Muscle layer of duodenum (tissue), 2 donors: Measurements from ENCODE around the gene YAF2.

Experiments used
- H3K27ac ChIP-seq: one replicate; pipeline ENCODE4 v1.7.0; 2013; ENCODE audit warnings: mild to moderate bottlenecking, low read length
- H3K27me3 ChIP-seq: one replicate; pipeline ENCODE4 v1.7.0; 2013; ENCODE audit warnings: low read depth, mild to moderate bottlenecking, control low read depth, low read length
- H3K36me3 ChIP-seq, 2 donors: one replicate each; pipeline ENCODE4 v1.7.0; 2013; ENCODE audit warnings: low read length in 2 of 2, control low read depth in 1 of 2, mild to moderate bottlenecking in 1 of 2; ENCODE audit not compliant: insufficient read depth in 2 of 2, control insufficient read depth in 1 of 2
- H3K4me1 ChIP-seq, 2 donors: one replicate each; pipeline ENCODE4 v1.7.0; 2013; ENCODE audit warnings: low read length in 2 of 2, mild to moderate bottlenecking in 2 of 2, control low read depth in 1 of 2, moderate library complexity in 1 of 2; ENCODE audit not compliant: insufficient read depth in 2 of 2, control insufficient read depth in 1 of 2
- H3K4me3 ChIP-seq, 2 donors: one replicate each; pipeline ENCODE4 v1.7.0; 2013; ENCODE audit warnings: low read length in 2 of 2, low read depth in 1 of 2, mild to moderate bottlenecking in 1 of 2
- H3K9me3 ChIP-seq, 2 donors: one replicate each; pipeline ENCODE4 v1.7.0; 2013; ENCODE audit warnings: low read length in 2 of 2, control low read depth in 1 of 2, mild to moderate bottlenecking in 1 of 2; ENCODE audit not compliant: control insufficient read depth in 1 of 2
- donor health status: healthy.

Gene YAF2

DNA sequence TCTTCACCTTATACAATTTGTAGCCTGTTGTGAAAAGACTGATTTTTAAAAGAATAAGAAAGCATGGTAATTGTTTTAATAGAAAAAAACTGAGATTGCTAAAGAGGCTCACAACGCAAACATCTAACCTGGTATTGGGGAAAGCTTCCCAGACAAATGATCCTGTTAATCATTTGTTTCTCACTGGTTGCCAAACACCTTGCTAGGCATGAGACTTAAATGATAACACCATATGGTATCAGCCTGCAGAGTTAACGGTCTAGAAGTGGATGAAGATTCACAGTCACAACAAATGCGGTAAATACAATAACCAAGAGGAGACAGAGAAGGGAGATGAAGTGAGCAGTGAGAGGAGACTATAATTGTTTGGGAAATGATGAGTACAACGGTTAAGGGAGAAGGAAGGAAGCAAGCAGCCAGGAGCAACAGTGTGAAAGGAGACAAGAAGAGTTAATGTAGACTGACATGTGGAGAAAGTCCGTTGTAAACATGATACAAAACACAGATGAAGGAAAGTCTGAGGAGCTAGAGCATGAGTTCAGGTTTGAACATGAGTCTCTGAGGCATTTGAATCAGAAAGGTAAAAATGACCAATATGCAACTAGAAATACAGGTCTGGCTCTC lies 113.2 kb downstream of the YAF2 start:
- H3K4me1 ChIP-seq: no peaks in the 10 kb centered on the region
- no peaks in the 10 kb centered on the region for H3K27me3 ChIP-seq
- no peaks in the 10 kb centered on the region for H3K36me3 ChIP-seq
- H3K27ac ChIP-seq: no peak overlapping the region
- no peak overlapping the region for H3K4me3 ChIP-seq
- no peaks in the 10 kb centered on the region for H3K9me3 ChIP-seq

DNA sequence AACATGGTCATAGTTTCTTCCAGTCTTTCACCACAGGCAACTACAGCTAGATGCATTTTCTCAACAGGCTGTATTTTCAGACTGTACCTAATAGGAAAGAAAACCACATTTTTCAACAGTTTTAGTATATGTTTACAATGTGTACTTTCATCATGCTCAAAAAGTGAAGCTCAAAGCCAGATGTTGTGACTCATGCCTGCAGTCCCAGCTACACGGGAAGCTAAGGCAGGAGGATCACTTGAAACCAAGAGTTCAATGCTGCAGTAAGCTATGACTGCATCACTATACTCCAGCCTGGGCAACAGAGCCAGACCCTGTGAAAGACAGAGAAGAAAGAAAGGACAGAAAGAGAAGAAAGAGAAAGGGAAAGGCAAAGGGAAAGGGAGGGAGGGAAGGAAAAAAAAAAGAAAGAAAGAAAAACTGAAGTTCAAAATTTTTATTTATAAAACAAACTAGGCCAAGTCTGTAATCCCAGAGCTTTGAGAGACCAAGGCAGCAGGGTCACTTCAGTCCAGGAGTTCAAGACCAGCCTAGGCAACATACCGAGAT lies 118.9 kb downstream of the YAF2 start:
- Histone ChIP-seq H3K36me3 (peaks cover 4 to 10% of the 10 kb centered on the region in 2 donors), H3K4me3 (no peak overlapping the region), H3K9me3 (no peaks in the 10 kb centered on the region), H3K27me3 (no peaks in the 10 kb centered on the region), H3K4me1 (no peaks in the 10 kb centered on the region), H3K27ac (no peak overlapping the region)

DNA sequence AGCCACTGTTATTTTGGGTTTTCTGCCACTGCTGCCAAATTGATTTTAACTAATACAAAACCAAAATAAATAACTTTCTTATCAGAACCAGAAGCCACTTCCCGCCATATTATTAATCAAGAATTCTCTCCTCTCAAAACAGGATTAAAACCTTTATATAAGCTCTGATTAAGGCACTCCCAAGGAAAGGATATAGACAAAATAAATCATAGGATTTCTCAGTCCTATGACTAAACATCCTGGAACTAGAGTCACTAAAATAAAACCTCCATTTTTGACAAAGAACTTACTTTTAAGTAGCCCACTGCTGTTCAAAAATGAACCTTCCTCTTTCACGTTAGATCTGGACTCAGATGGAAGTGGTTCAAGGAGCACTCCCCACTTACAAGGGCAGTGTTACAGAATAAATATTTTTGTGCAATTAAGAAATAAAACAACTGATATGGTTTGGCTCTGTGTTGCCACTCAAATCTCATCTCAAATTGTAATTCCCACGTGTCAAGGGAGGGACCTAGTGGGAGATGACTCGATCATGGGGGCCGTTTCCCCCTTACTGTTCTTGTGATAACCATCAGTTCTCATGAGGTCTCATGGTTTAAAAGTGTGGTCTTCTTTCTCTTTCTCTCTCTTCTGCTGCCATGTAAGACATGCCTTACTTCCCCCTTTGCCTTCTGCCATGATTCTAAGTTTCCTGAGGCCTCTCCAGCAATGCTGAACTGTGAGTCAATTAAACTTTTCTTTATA lies 119.7 kb downstream of the YAF2 start:
- Histone ChIP-seq H3K27me3 (no peaks in the 10 kb centered on the region), H3K9me3 (no peaks in the 10 kb centered on the region), H3K36me3 (peaks cover 4 to 10% of the 10 kb centered on the region in 2 donors), H3K4me1 (no peaks in the 10 kb centered on the region), H3K27ac (no peak overlapping the region), H3K4me3 (no peak overlapping the region)

DNA sequence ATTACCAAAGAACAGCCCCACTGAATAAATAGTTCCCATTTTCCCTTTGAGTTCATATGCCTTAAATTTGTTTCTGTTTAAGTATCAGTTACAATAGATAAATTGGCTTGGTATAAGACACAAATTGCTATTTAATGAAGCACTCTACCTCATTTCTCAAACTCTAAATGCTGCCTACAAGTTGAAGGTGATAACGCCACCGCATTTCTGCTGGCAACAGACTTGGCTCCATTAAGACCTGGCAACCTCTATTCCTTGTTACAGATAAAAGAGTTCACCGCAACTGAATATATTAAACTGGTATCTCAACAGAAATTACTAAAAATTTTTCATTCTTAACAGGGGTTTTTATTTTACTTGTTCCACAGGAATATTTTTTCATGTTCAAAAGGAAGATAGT lies 129.0 kb downstream of the YAF2 start:
- no peaks in the 10 kb centered on the region for H3K9me3 ChIP-seq
- no peak overlapping the region for H3K4me3 ChIP-seq
- no peak overlapping the region for H3K27ac ChIP-seq
- H3K4me1 ChIP-seq: no peaks in the 10 kb centered on the region
- peaks cover 0 to 10% of the 10 kb centered on the region in 2 donors for H3K36me3 ChIP-seq
- no peaks in the 10 kb centered on the region for H3K27me3 ChIP-seq
